Raji (cell line): Measurements from ENCODE around the gene PRPF8.

ENCODE experiments used
- POLR2A ChIP-seq: IDR thresholded peaks from 2 replicates; pipeline ENCODE4 v1.6.1; 2011; ENCODE audit warnings: low read depth, low read length, control low read depth; ENCODE audit not compliant: insufficient read depth

Gene PRPF8

DNA sequence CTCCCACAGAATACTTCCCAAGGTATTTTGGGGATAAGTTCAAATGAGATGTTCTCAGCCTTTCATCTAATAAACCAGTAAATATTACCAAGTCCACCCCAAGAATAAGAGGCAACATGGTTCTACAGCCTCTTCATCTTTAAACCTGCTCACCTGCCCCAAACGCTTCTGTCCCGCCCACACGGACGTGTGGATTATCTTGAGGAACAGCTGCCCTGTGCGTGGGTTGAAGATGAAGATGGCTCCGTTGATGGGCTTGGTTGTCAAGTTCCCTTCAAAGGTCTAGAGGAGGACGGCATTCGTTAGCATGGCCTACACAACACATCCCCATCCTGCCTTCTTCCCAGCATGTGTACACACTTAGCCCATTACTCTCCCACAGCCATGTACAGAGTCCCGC, 26.6 kb downstream of the PRPF8 start:
- TF ChIP-seq POLR2A = no peak

DNA sequence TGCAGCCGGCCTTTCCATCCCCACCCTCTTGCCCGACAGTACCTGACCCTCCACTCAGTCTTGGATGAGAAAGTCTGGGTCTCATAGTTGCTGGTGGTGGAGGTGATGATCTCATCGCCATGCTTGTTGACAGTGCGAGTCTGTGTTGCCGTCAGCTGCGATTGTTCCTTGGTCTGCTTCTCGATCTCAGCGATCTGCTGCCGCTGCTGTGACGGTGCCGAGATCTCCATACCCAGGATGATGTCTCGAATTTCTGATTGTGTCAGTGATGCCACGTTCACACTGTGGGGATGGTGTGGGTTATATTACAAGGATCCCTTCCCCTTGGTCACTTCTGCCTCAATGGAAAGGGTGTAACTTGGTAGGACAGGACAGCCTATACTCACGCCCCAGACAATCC, 30.9 kb downstream of the PRPF8 start:
- TF ChIP-seq POLR2A = no peak

DNA sequence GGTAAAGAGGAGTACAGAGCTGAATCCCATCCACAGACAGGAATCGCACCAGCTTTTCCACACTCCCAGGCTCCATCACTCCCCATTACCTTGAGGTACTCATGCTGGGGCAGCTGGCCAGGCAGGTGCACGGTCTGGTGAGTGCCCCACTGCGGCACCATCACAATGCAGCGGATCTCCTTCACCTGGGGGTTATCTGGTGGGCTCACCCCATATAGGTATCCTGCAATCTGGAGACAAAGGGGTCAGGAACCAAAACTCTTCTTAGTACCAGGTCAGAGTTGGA, 33.2 kb downstream of the PRPF8 start:
- no peak for TF ChIP-seq POLR2A

DNA sequence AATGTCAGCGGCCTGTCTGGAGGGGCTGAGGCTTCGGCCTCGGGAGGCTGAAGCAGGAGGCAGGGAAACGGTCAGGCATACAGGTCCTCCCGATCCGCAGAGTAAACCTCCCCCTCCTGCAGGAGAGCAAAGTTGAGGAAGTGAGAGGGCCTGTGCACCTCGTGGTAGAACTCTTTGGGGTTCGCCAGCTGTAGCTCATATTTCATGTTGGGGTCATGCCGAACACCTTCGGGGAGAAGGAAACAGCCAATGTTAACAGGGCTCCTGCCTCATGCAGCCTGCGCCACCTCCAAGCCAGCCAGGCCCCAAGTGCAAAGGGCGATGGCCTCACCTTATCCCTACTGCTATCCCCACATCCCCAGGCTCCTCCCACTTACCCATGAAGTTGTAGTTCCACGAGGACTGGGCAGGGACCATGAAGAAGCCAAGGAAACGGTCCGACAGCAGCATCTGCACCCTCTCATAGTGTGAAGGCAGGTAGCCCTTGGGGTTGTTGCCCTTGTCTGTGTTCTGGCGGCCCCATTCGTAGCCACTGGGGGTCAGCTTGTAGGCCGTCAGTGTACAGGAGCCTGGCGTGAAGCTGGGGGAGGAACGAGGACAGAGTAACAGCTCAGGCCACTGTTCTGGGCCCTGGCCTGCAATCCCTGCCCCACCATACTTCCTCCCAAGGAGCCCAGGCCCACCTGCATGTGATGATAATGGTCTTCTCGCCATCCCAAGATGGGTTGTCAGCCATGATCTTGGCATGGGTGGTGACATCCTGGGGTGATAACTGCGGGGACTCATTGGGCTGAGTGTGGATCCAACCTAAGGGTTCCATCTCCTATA, 33.7 kb downstream of the PRPF8 start:
- no peak for TF ChIP-seq POLR2A

DNA sequence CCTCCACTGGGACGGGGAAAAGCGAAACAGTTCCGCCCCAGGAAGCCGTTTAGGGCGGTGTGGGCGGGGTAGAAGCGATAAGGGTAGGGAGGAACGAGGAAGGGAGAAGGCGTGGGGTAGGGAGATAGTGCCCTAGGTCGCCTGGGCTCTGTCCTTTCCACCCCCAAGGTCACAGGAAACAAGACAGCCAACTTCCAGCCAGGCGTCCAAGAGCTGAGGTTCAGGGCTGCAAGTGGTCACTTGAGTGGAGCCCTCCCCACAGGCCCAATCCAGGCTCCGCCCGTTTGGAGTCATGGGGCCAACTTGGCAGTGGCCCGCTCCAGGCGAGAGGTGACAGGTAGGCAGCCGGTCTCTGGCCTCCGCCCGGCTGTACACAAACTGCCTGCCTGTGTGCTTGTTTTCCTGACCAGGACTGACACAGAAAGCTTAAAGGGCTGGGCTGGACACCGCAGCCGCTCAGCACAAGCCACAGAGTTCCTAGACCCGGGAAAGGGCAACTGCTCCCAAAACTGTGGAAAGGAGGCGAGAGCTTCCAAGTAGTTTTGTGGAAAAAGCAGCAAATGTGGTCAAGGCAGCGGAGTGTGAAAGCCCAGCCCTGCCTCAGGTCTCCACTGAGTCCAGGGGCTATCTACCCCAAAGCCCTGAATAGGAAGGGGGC, 34.7 kb downstream of the PRPF8 start, which contains the start of gene RILP:
RILP (minus strand) TSS at position 23 of the 658 bp plus-strand sequence. CDS start 62 bp downstream, outside the sequence.
- TF ChIP-seq POLR2A = no peak

DNA sequence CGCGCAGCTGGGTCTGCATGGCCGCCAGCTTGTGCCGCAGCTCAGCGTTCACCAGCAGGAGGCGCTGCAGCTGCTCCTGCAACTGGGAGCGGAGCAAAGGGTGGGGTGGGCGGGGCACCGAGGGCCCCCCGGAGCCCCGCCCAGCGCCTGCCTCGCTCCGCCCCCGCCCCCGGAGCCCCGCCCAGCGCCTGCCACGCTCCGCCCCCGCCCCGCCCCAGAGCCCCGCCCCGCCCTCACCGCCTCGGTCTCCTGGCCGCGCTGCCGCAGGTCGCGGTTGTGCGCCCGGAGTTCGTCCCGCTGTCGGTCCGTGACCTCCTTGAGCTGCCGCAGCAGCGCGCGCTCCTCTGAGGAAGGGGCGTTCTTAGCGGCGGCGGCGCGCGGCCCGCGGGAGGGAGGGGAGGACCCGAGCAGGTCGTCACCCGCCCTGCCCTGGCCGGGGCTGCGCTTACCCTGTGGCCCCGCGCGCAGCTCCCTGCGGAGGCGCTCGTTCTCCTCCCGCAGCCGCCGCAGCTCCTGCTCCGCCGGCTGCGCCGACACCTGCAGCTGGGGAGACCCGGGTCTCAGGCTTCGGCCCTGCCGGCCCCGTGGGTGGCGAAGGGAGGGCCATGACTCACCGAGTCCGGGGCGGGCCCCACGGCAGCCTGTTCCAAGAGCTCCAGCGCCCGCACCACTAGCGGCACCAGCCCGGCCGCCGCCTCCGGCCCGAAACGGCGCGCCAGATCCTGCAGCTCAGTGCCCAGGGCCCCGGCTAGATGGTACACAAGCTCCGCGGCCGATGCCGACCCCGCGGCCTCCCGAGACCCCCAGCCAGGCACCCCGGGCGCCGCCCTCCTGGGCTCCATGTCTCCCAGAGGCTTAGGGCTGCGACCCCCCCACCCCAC, 35.5 kb downstream of the PRPF8 start:
- no peak for TF ChIP-seq POLR2A

DNA sequence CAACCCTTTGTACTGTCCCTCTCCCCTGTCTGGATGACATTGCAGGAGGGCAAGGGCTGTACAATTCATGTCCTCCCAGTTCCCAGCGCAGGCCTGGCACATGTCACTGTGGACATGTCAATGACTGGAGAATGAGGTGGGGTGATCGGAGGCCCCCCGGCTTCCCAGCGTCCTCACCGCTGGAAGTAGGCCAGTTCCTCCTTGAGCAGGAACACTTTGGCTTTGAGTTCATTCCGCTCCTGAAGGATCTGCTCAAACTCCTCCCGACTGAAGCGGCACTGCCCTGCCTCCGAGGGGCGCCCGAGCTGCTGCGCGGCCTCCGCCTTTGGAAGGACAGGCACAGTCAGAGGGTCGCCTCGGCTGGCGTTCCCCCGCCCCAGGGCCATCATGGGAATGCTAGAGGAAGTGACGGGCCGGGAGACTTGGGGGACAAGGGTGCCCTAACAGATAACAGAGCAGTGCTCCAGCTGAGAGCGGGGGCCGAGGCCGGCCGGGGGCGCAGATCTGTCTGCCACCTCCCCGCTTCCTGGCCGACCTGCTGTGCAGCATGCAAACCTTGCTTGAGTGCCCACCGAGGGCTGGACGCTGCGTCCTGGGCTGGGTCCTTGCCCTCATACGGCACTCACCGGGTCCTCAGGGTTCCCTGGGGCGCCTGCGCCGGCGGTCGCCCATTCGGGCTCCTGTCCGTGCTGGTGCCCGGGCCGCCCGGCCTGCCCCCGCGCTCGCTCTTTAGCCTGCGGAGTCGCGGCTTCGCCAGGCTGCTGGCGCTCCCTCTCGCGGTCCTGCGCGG, 36.3 kb downstream of the PRPF8 start:
- TF ChIP-seq POLR2A = no peak

DNA sequence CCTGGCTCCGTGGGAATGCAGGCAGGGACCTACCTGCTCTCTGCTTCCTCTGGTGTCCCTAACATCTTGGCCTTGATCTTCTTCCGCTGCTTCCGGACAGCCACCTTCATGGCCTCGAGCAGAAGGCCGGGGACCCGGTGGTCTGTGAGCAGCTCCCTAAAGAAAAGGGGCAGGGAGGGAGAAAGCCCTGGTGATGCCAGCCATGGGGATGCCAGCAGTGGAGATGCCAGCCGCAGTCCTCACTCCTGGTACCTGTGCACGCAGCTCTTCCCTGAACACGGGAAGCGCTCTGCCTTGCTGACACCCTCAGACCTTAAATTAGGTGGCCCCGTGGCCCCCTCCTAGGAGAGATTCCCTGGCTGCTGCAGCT, 36.9 kb downstream of the PRPF8 start:
- TF ChIP-seq POLR2A = no peak

DNA sequence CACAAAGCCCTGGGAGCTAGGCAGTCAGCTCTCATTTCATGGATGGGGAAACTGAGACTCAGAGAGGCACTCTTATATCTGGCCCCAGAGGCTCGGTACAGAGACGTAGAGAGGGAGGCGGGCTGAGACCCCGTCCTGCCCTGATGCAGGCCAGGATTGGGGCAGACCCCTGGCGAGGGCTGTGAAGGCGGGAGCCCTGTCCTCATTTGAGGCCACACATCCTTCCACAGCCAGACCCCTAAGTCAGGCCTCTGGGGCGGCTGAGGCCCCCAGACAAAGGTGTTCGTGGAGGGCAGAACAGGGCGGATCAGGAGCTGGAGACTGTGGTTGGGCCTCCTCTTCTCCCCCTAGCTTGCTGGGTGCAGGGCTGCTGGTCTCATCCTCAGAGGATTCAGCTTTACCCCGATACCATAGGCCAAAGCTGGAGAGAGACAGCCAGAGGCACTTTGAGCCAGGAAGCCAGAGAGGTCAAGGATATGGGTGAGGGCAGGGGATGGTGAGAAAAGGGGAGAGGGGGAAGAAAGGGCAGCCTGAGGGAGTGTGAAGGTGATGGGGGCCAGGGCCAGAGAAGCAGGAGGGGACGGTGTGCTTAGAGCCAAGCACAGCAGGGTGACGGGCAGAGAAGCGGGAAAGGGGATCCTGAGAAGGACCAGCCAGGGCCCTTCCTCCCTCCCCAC, 38.3 kb downstream of the PRPF8 start:
- no peak for TF ChIP-seq POLR2A

DNA sequence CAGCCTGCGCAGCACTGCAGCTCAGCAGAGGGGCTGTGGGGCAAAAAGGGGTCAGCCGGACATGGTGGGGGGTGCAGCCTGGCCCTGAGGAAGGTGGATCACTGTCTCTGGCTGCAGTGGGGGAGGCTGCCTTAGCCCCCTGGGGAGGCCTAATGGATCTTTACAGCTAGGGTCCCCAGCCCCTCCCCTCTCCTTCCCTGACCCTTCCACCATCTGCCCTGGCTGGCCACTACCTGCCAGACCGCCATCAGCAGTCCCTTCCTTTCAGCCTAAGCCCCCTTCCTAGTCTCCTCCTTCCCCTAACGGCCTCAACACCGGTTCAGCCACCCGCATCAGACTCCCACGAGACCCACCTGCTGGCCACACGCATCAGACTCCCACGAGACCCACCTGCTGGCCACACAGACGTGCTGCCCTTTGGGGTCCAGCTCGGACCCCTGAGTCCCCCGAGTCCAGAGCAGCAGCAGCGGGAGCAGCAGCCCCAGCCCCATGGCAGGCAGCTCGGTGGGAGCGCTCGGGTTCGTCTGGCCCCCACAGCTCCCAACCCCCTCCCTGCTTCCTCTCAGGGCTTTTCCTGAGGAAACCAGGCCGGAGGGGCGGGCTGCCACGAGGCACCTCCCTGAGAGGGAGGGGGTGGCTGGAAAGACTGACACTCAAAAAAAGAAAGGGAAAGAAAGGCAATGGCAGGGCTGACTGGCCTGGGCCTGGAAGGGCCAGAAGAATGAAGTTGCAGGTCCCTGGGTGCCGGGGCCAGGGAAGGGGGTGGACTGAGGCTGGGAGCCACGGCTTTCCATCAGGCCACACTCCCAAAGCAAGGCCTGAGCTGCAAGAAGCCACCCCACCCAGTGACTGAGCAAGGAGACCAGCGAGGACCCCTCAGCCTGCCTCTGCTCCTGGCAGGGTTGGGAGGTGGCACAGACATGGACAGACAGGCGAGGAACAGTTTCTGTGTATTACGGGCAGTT, 39.2 kb downstream of the PRPF8 start, which contains the start of gene SCARF1:
SCARF1 (minus strand) TSS at position 526 of the 965 bp plus-strand sequence; CDS start at position 491, 35 bp downstream.
- no peak for TF ChIP-seq POLR2A

DNA sequence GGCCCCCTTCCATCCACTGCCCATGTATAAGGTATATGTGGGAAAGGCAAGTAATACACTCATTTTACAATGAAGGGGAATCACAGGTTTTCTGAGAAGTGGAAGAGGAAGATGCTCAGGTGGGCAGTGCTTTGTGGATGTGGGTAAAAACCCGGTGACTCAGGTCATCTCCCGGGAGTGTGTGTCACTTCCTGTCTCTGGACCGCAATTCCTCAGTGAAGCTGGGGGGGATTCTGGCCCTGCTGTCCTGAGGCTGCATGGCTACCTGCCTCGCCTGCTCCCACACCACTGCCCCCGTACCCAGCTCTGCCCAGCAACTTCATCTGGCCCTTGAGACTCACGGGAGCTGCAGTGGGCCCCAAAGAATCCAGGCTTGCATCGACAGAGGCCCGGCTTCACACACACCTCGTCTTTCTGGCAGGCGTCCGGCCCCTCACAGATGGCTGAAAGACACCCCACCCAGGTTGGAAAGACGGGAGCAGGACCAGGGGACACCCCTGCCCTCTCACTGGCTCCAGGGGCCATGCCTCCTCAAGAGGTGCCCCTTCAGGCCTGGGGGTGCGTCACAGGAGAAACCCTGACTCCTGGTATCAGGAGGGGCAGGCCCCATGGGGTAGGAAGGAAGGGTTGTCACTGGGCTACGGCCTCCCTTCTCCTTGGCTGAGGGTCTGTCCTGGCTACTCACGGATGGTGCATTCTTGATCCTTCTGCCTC, 40.0 kb downstream of the PRPF8 start:
- TF ChIP-seq POLR2A = no peak

DNA sequence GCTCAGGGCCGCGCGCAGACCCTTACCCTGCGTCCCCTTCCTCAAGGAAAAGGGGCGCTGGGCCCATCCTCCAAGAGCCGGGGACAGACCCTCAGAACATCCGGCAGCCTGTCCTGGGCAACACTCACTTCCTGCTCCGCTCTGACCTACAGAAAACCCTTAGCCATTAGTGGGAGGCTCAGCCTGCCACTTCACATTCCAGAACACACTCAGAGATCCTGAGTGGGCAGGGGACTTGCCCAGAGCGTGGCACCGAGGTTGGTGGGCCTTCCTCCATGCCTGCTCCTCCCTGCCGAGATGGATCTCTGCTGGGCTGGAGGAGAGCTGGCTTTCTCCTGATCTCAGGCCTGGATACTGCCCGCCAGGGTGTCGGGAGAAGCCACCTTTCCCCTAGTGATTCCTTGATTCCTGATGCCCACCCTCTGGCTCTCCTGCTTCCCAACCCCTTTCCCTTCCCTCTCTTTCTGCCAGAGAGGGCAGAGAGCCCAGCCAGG, 40.6 kb downstream of the PRPF8 start:
- TF ChIP-seq POLR2A = no peak

DNA sequence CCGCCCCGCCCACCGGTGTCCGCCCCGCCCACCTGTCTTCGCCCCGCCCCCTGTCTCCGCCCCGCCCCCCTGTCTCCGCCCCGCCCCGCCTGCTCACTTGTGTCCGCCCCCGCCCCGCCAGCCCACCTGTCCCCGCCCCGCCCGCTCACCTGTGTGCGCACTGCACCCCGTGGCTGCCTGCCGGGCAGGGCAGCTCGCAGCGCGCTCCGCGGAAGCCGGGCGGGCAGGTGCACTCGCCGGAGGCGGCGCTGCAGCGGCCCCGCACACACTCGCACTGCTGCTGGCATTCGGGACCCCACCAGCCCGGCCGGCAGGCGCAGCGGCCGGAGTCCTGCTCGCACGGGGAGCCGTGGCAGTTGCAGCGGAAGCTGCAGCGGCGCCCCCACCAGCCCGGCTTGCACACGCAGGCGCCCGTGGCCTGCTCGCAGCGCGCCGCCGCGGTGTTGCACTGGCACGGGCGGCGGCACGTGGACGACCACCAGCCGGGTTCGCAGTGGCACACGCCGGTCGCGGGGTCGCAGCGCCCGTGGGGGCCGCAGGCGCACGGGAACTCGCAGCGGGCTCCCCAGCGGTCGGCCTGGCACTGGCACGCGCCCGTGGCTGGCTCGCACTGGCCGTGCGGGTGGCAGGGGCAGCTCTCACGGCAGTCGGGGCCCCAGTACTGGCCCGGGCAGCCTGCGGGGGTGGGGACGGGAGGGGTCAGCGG, 41.2 kb downstream of the PRPF8 start:
- TF ChIP-seq POLR2A = no peak
